Right atrium auricular region (tissue), 2 donors: ENCODE measurements around the gene MTFP1. TPM values are rescaled to one million over a fixed set of nuclear protein-coding genes. Genes with fewer than 3 reads are reported as not detected.

Experiments used
- DNase-seq: peaks from one replicate; pipeline ENCODE4 v3.0.0-alpha.2; 2019; ENCODE audit warnings: low spot score
- H3K27ac ChIP-seq, 2 donors: fragments of 200-600 bp; sonication (generic); 1 replicate in 1 of 2; 2 replicates in 1 of 2; pipeline ENCODE4 v1.5.1; 2016 to 2019
- H3K27me3 ChIP-seq, 2 donors: fragments of 200-600 bp; sonication (generic); one replicate each; pipeline versions ENCODE4 v1.5.1 to v1.6.0; 2017 to 2019
- H3K36me3 ChIP-seq: fragments of 200-600 bp; sonication (generic); one replicate; pipeline ENCODE4 v1.5.1; 2016
- H3K4me1 ChIP-seq, 2 donors: fragments of 200-600 bp; sonication (generic); one replicate each; pipeline versions ENCODE4 v1.5.1 to v1.6.0; 2017 to 2019
- H3K4me3 ChIP-seq, 2 donors: fragments of 200-600 bp; sonication (generic); 1 replicate in 1 of 2; 2 replicates in 1 of 2; pipeline ENCODE4 v1.5.1; 2017 to 2019; ENCODE audit warnings: mild to moderate bottlenecking in 1 of 2, moderate library complexity in 1 of 2
- H3K9me3 ChIP-seq, 2 donors: fragments of 200-600 bp; sonication (generic); one replicate each; pipeline ENCODE4 v1.5.1; 2019
- CTCF ChIP-seq, 2 donors: fragments of 200-600 bp; sonication (generic); IDR thresholded peaks; one replicate each; pipeline ENCODE4 v1.5.1; 2019; ENCODE audit warnings: antibody characterized with exemption in 2 of 2
- total RNA-seq, 2 donors: library from RNA; depleted of rRNA; stranded (reverse); fragments of >200 nt; gene quantifications; one replicate each; pipeline ENCODE4 v1.1.0, GENCODE V29; 2016

Gene MTFP1
- total RNA-seq, 2 donors from 2014 or later: 18.4 to 38.8 TPM

- DNase-seq: no peak
- H3K9me3 ChIP-seq: no peaks in the 10 kb centered on the region
- no peaks in the 10 kb centered on the region for H3K36me3 ChIP-seq
- no peaks in the 10 kb centered on the region for H3K27me3 ChIP-seq
- no peak overlapping the region for H3K27ac ChIP-seq
- no peak for TF ChIP-seq CTCF (IDR thresholded peaks at IDR 0.05)
- no peaks in the 10 kb centered on the region for H3K4me1 ChIP-seq
- no peak overlapping the region for H3K4me3 ChIP-seq
These were observed 7.0 kb downstream of the MTFP1 start for GRCh38 chr22:30432520-30432919.

GRCh38 chr22:30433227-30433626 lies 7.7 kb downstream of the MTFP1 start:
- Histone ChIP-seq H3K27me3 (no peaks in the 10 kb centered on the region), H3K27ac (no peak overlapping the region), H3K9me3 (no peaks in the 10 kb centered on the region), H3K4me1 (no peaks in the 10 kb centered on the region), H3K36me3 (no peaks in the 10 kb centered on the region), H3K4me3 (no peak overlapping the region)
- no peak for DNase-seq
- no peak for TF ChIP-seq CTCF (IDR thresholded peaks at IDR 0.05)

GRCh38 chr22:30433773-30434172 lies 8.2 kb downstream of the MTFP1 start:
- H3K27me3 ChIP-seq: no peaks in the 10 kb centered on the region
- no peaks in the 10 kb centered on the region for H3K9me3 ChIP-seq
- DNase-seq: no peak
- H3K27ac ChIP-seq: no peak overlapping the region
- H3K4me1 ChIP-seq: no peaks in the 10 kb centered on the region
- TF ChIP-seq CTCF (IDR thresholded peaks at IDR 0.05): no peak
- H3K36me3 ChIP-seq: no peaks in the 10 kb centered on the region
- H3K4me3 ChIP-seq: no peak overlapping the region

GRCh38 chr22:30434843-30435242 lies 9.3 kb downstream of the MTFP1 start:
- no peak for DNase-seq
- no peak overlapping the region for H3K27ac ChIP-seq
- H3K36me3 ChIP-seq: no peaks in the 10 kb centered on the region
- TF ChIP-seq CTCF (IDR thresholded peaks at IDR 0.05): no peak
- no peaks in the 10 kb centered on the region for H3K4me1 ChIP-seq
- H3K27me3 ChIP-seq: no peaks in the 10 kb centered on the region
- no peak overlapping the region for H3K4me3 ChIP-seq
- H3K9me3 ChIP-seq: no peaks in the 10 kb centered on the region

- Histone ChIP-seq H3K27ac (peak overlapping the region in 1 of 2 donors; percentile 22), H3K27me3 (no peaks in the 10 kb centered on the region), H3K36me3 (no peaks in the 10 kb centered on the region), H3K9me3 (no peaks in the 10 kb centered on the region), H3K4me3 (no peak overlapping the region), H3K4me1 (no peaks in the 10 kb centered on the region)
- no peak for DNase-seq
- TF ChIP-seq CTCF (IDR thresholded peaks at IDR 0.05): no peak
These were observed 10.1 kb downstream of the MTFP1 start for GRCh38 chr22:30435674-30436126.

- Histone ChIP-seq H3K4me1 (no peaks in the 10 kb centered on the region), H3K4me3 (no peak overlapping the region), H3K27me3 (no peaks in the 10 kb centered on the region), H3K27ac (peak overlapping the region in 1 of 2 donors; percentile 22), H3K36me3 (no peaks in the 10 kb centered on the region), H3K9me3 (no peaks in the 10 kb centered on the region)
- DNase-seq: no peak
- TF ChIP-seq CTCF (IDR thresholded peaks at IDR 0.05): no peak
These were observed 10.6 kb downstream of the MTFP1 start for GRCh38 chr22:30436196-30436595.
